ENCODE results near the gene CMIP. TPM values are rescaled to one million over a fixed set of nuclear protein-coding genes. Genes with fewer than 3 reads are reported as not detected.

CMIP gene
- total RNA-seq, 1 experiment from 2014 or later: 48.2 TPM

DNA sequence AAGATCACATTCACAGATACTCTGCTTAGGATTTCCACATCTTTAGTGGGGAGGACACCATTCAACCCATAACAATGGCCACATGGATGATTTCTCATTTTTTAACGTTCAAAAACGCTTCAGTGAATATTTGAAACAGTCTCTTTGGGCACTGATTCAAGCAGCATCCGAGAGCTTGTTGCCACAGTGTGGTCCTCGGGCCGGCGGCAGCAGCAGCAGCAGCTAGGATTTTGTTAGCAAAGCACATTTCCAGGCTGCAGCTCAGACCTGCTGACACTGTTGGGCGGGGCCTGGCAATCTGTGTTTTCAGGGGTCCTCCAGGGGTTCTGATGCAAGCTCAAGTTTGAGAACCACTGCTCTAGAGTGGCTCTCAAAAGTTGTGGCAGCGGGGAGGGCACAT, 27.9 kb upstream of the CMIP start:
- Histone ChIP-seq H4K8ac (replicated peaks; ENCODE audit: insufficient read length, low read depth, low read length) (no peak overlapping the region), H3K27me3 (ENCODE audit: insufficient read depth, low read length) (no peaks in the 10 kb centered on the region), H3K23ac (ENCODE audit: insufficient read length, low read depth, low read length) (no peak overlapping the region), H3K9me3 (ENCODE audit: control insufficient read depth, low read depth, low read length) (no peaks in the 10 kb centered on the region), H2BK20ac (ENCODE audit: low read depth, low read length, poor library complexity, severe bottlenecking) (no peak overlapping the region), H3K4ac (ENCODE audit: low read depth, low read length) (no peak overlapping the region), H3K27ac (ENCODE audit: insufficient read length, low read depth, low read length) (no peak overlapping the region), H4K20me1 (ENCODE audit: control insufficient read depth, insufficient read depth, insufficient read length) (no peaks in the 10 kb centered on the region), H3K4me1 (ENCODE audit: insufficient read depth, low read length) (peaks cover 2% of the 10 kb centered on the region; the same call in 1 of the 2 replicates), H3K18ac (ENCODE audit: insufficient read length, low read depth, low read length) (peak overlapping the region; percentile 54), H4K91ac (ENCODE audit: insufficient read length, low read depth, low read length) (no peak overlapping the region), H3K56ac (ENCODE audit: insufficient read length, low read depth, low read length) (no peak overlapping the region), H2AK5ac (ENCODE audit: insufficient read length, low read length) (no peak overlapping the region), H3K9ac (ENCODE audit: extremely low read depth, insufficient read length, low read length) (no peak overlapping the region), H3K23me2 (ENCODE audit: insufficient read length, low read depth, low read length, poor library complexity, severe bottlenecking) (no peaks in the 10 kb centered on the region), H3T11ph (ENCODE audit: low read length) (no peak overlapping the region), H3K14ac (ENCODE audit: insufficient read depth, low read length) (no peak overlapping the region), H3K79me2 (ENCODE audit: insufficient read depth, low read length) (no peaks in the 10 kb centered on the region), H2BK120ac (ENCODE audit: low read depth, low read length, poor library complexity, severe bottlenecking) (no peak overlapping the region), H3K4me2 (ENCODE audit: insufficient read depth, insufficient read length, low read length) (no peak overlapping the region), H2AFZ (ENCODE audit: low read length) (no peak overlapping the region), H2BK15ac (ENCODE audit: low read depth, low read length) (no peak overlapping the region), H2BK12ac (ENCODE audit: insufficient read length, low read depth, low read length) (no peak overlapping the region), H3K79me1 (ENCODE audit: insufficient read depth, low read depth, low read length, poor library complexity, severe bottlenecking) (no peaks in the 10 kb centered on the region), H4K5ac (ENCODE audit: insufficient read length, low read depth, low read length) (no peak overlapping the region), H2BK5ac (ENCODE audit: insufficient read length, low read length) (no peak overlapping the region)
- no peaks in the 10 kb centered on the region; the same call in 1 of the 2 replicates for H3K27me3 Mint-ChIP-seq (ENCODE audit: low read depth)
- TF ChIP-seq, protein P1, sequence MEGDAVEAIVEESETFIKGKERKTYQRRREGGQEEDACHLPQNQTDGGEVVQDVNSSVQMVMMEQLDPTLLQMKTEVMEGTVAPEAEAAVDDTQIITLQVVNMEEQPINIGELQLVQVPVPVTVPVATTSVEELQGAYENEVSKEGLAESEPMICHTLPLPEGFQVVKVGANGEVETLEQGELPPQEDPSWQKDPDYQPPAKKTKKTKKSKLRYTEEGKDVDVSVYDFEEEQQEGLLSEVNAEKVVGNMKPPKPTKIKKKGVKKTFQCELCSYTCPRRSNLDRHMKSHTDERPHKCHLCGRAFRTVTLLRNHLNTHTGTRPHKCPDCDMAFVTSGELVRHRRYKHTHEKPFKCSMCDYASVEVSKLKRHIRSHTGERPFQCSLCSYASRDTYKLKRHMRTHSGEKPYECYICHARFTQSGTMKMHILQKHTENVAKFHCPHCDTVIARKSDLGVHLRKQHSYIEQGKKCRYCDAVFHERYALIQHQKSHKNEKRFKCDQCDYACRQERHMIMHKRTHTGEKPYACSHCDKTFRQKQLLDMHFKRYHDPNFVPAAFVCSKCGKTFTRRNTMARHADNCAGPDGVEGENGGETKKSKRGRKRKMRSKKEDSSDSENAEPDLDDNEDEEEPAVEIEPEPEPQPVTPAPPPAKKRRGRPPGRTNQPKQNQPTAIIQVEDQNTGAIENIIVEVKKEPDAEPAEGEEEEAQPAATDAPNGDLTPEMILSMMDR (conservative IDR thresholded peaks at IDR 0.05): no peak
- no peak for DNase-seq
- H3K4me3 Mint-ChIP-seq: no peak overlapping the region
- no peaks in the 10 kb centered on the region; a peak in 1 of 5 replicates for H3K9me3 Mint-ChIP-seq
- peaks cover 21 to 23% of the 10 kb centered on the region in 2 experiments for H3K4me1 Mint-ChIP-seq
- WGBS (ENCODE audit: extremely low coverage, insufficient read length, low lambda C conversion rate): no CpG with 5 or more reads among the region's 8 CpGs
- H3K27ac Mint-ChIP-seq: no peak overlapping the region
- no peaks in the 10 kb centered on the region for H3K36me3 Mint-ChIP-seq (ENCODE audit: insufficient read depth in 1 of 3, low read depth in 3 of 3)

Data from H9 (cell line).